Esophagus muscularis mucosa (tissue), 4 donors: Measurements from ENCODE around the gene PARD3B. TPM values are rescaled to one million over a fixed set of nuclear protein-coding genes. Genes with fewer than 3 reads are reported as not detected.

Experiments
- DNase-seq: peaks from one replicate; pipeline ENCODE4 v3.0.0-alpha.2; 2017; ENCODE audit errors: extremely low spot score
- H3K27ac ChIP-seq, 4 donors: fragments of 200-600 bp; sonication (generic); replicated peaks in 1 of 4; 1 replicate in 3 of 4; 2 replicates in 1 of 4; pipeline ENCODE4 v1.5.1; 2016 to 2019; ENCODE audit warnings: mild to moderate bottlenecking in 1 of 4
- H3K27me3 ChIP-seq, 4 donors: fragments of 200-600 bp; sonication (generic); one replicate each; pipeline versions ENCODE4 v1.5.1 to v1.6.0; 2016 to 2019
- H3K36me3 ChIP-seq, 4 donors: fragments of 200-600 bp; sonication (generic); one replicate each; pipeline ENCODE4 v1.5.1; 2016 to 2019
- H3K4me1 ChIP-seq, 4 donors: fragments of 200-600 bp; sonication (generic); one replicate each; pipeline ENCODE4 v1.5.1; 2016 to 2019
- H3K4me3 ChIP-seq, 4 donors: fragments of 200-600 bp; sonication (generic); 1 replicate in 2 of 4; 2 replicates in 2 of 4; pipeline ENCODE4 v1.5.1; 2016 to 2019; ENCODE audit warnings: mild to moderate bottlenecking in 4 of 4, moderate library complexity in 1 of 4
- H3K9me3 ChIP-seq, 4 donors: fragments of 200-600 bp; sonication (generic); 1 replicate in 3 of 4; 2 replicates in 1 of 4; pipeline ENCODE4 v1.5.1; 2016 to 2019
- CTCF ChIP-seq, 3 experiments: fragments of 200-600 bp in 2 of 3; fragments of 450-650 bp in 1 of 3; sonication (generic) in 2 of 3; IDR thresholded peaks; one replicate each; pipeline ENCODE4 v1.5.1; 2017 to 2019; ENCODE audit warnings: antibody characterized with exemption in 3 of 3, mild to moderate bottlenecking in 2 of 3, moderate library complexity in 1 of 3
- EP300 ChIP-seq: sonication (generic); formaldehyde crosslinking; IDR thresholded peaks from one replicate; pipeline ENCODE4 v1.6.1; 2017; ENCODE audit warnings: antibody characterized with exemption
- POLR2A ChIP-seq: fragments of 450-650 bp; IDR thresholded peaks from one replicate; pipeline ENCODE4 v1.6.1; 2017; ENCODE audit warnings: antibody characterized with exemption, moderate library complexity, mild to moderate bottlenecking, low read depth
- POLR2AphosphoS5 ChIP-seq, 2 donors: sonication (generic); formaldehyde crosslinking; IDR thresholded peaks; one replicate each; pipeline ENCODE4 v1.6.1; 2017; ENCODE audit warnings: antibody characterized with exemption in 2 of 2
- WGBS: methylation state at CpG from one replicate; pipeline ENCODE4 v1.1.5; 2018; 5-methylcytosine and 5-hydroxymethylcytosine counted together
- intact Hi-C: fragments of 100-400 bp; cut with DNase I; formaldehyde crosslinking; loops from one replicate; pipeline ENCODE4 v1.15.1; 2023
- total RNA-seq, 4 donors: library from RNA; depleted of rRNA; stranded (reverse); fragments of >200 nt; gene quantifications; one replicate each; pipeline versions ENCODE4 v1.1.0 to v1.2.1, GENCODE V29; 2016

PARD3B gene
- total RNA-seq, 4 donors from 2014 or later, result 24.2 to 40.8 (median 32.5) TPM

- no peak for DNase-seq
- H3K9me3 ChIP-seq, result no peaks in the 10 kb centered on the region
- no peak for TF ChIP-seq CTCF (IDR thresholded peaks at IDR 0.05)
- TF ChIP-seq POLR2A, result no peak
- TF ChIP-seq POLR2AphosphoS5 (IDR thresholded peaks at IDR 0.05), result no peak
- no peak for TF ChIP-seq EP300
- H3K27me3 ChIP-seq, result no peaks in the 10 kb centered on the region
- H3K36me3 ChIP-seq, result no peaks in the 10 kb centered on the region
- H3K4me1 ChIP-seq, result no peaks in the 10 kb centered on the region
- WGBS, result 86% methylated on average over 6 of the region's 6 CpGs
- no peak overlapping the region for H3K4me3 ChIP-seq
- intact Hi-C loops, result no loop called here
- no peak overlapping the region for H3K27ac ChIP-seq
These were observed 15.3 kb upstream of the PARD3B start for GRCh38 chr2:204529795-204530463.

GRCh38 chr2:204530464-204530805, 14.8 kb upstream of the PARD3B start:
- no peaks in the 10 kb centered on the region for H3K9me3 ChIP-seq
- H3K4me1 ChIP-seq, result no peaks in the 10 kb centered on the region
- 100% methylated on average over 1 of the region's 1 CpG for WGBS
- intact Hi-C loops, result no loop called here
- no peak overlapping the region for H3K4me3 ChIP-seq
- no peak for DNase-seq
- H3K27ac ChIP-seq, result no peak overlapping the region
- H3K27me3 ChIP-seq, result no peaks in the 10 kb centered on the region
- no peak for TF ChIP-seq EP300
- no peak for TF ChIP-seq POLR2A
- no peak for TF ChIP-seq POLR2AphosphoS5 (IDR thresholded peaks at IDR 0.05)
- no peak for TF ChIP-seq CTCF (IDR thresholded peaks at IDR 0.05)
- H3K36me3 ChIP-seq, result no peaks in the 10 kb centered on the region

GRCh38 chr2:204533629-204534370, 11.5 kb upstream of the PARD3B start:
- Histone ChIP-seq H3K4me1 (peaks cover 0 to 11% (median 6%) of the 10 kb centered on the region in 4 donors), H3K4me3 (no peak overlapping the region), H3K36me3 (no peaks in the 10 kb centered on the region), H3K27ac (no peak overlapping the region), H3K9me3 (no peaks in the 10 kb centered on the region), H3K27me3 (no peaks in the 10 kb centered on the region)
- 47% methylated on average over 5 of the region's 5 CpGs for WGBS
- intact Hi-C loops, result no loop called here
- no peak for TF ChIP-seq CTCF (IDR thresholded peaks at IDR 0.05)
- DNase-seq, result no peak

- Histone ChIP-seq H3K27ac (no peak overlapping the region), H3K27me3 (no peaks in the 10 kb centered on the region), H3K36me3 (no peaks in the 10 kb centered on the region), H3K4me3 (no peak overlapping the region), H3K9me3 (no peaks in the 10 kb centered on the region), H3K4me1 (peaks cover 0 to 11% (median 6%) of the 10 kb centered on the region in 4 donors)
- TF ChIP-seq POLR2A (no peak), EP300 (no peak), POLR2AphosphoS5 (IDR thresholded peaks at IDR 0.05) (no peak)
- 92% methylated on average over 3 of the region's 3 CpGs for WGBS
- intact Hi-C loops, result no loop called here
- DNase-seq, result no peak
These were observed 9.9 kb upstream of the PARD3B start for GRCh38 chr2:204535356-204535755.

GRCh38 chr2:204535764-204536163, 9.5 kb upstream of the PARD3B start:
- Histone ChIP-seq H3K4me3 (no peak overlapping the region), H3K36me3 (no peaks in the 10 kb centered on the region), H3K27ac (no peak overlapping the region), H3K4me1 (peaks cover 0 to 11% (median 6%) of the 10 kb centered on the region in 4 donors), H3K27me3 (no peaks in the 10 kb centered on the region), H3K9me3 (no peaks in the 10 kb centered on the region)
- TF ChIP-seq POLR2A (no peak), EP300 (no peak)
- intact Hi-C loops, result no loop called here
- DNase-seq, result no peak
- 100% methylated on average over 1 of the region's 1 CpG for WGBS
